ENCODE measurements around the gene KRTDAP. TPM values are rescaled to one million over a fixed set of nuclear protein-coding genes. Genes with fewer than 3 reads are reported as not detected.

The KRTDAP gene
- total RNA-seq, 2 donors from 2014 or later, result not detected

- H3K27ac Mint-ChIP-seq, result no peak overlapping the region
- H3K27me3 Mint-ChIP-seq, result peaks cover 27% of the 10 kb centered on the region
- no peaks in the 10 kb centered on the region for H3K4me1 Mint-ChIP-seq
- H3K36me3 Mint-ChIP-seq (ENCODE audit: low read depth), result no peaks in the 10 kb centered on the region
- no peak for ATAC-seq (replicated peaks)
- H3K4me3 Mint-ChIP-seq, result no peak overlapping the region
- H3K9me3 Mint-ChIP-seq, result no peaks in the 10 kb centered on the region
These were observed 15.7 kb upstream of the KRTDAP start for GRCh38 chr19:35506011-35506410.

- Mint-ChIP-seq H3K4me1 (no peaks in the 10 kb centered on the region), H3K9me3 (no peaks in the 10 kb centered on the region), H3K4me3 (no peak overlapping the region), H3K27me3 (peaks cover 22% of the 10 kb centered on the region), H3K27ac (no peak overlapping the region), H3K36me3 (ENCODE audit: low read depth) (no peaks in the 10 kb centered on the region)
- no peak for ATAC-seq (replicated peaks)
These were observed 12.5 kb upstream of the KRTDAP start for GRCh38 chr19:35502751-35503150.

DNA sequence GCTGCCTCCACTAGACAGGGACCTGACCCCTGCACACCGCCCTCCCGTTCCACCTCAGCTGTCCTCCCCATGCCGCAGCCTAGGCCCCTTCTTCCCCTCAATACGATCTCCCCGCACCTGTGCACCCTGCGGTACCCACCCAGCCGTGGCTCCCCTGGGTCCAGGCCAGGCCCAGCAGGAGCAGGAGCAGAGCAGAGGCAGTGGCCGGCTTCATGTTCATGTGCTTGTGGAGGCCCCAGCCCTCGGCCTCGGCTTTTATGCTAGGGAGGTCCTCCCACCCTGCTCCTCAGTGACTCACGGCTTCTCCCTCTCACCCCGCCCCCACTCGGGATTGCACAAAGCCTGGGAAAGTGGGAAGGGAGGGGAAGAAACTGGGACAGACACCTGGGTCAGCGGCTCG, 11.4 kb upstream of the KRTDAP start:
- no peaks in the 10 kb centered on the region for H3K36me3 Mint-ChIP-seq (ENCODE audit: low read depth)
- ATAC-seq (replicated peaks), result no peak
- H3K27me3 Mint-ChIP-seq, result peaks cover 22% of the 10 kb centered on the region
- no peak overlapping the region for H3K27ac Mint-ChIP-seq
- H3K4me1 Mint-ChIP-seq, result no peaks in the 10 kb centered on the region
- H3K4me3 Mint-ChIP-seq, result no peak overlapping the region
- H3K9me3 Mint-ChIP-seq, result no peaks in the 10 kb centered on the region

DNA sequence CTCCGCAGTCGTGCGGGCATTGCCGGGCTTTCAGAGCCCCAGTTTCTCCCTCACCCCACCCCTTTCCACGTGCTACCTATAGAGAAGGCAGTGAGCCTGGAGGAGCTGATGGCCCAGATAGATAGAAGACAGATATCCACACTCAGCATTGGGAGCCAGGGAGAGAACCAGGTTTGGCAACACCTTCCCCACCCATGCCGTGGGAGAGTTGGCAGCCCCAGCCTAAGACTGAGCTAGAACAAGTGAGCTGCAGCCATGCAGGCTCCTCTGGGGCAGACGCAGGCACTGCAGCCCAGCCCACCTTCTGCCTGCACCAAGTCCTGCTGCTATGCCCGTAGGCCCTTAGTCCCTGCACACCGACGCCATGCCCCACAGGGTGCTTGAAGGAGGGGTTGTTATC, 10.3 kb upstream of the KRTDAP start:
- Mint-ChIP-seq H3K27me3 (peaks cover 17% of the 10 kb centered on the region), H3K9me3 (no peaks in the 10 kb centered on the region), H3K27ac (no peak overlapping the region), H3K4me3 (no peak overlapping the region), H3K36me3 (ENCODE audit: low read depth) (no peaks in the 10 kb centered on the region), H3K4me1 (no peaks in the 10 kb centered on the region)
- ATAC-seq (replicated peaks), result no peak

DNA sequence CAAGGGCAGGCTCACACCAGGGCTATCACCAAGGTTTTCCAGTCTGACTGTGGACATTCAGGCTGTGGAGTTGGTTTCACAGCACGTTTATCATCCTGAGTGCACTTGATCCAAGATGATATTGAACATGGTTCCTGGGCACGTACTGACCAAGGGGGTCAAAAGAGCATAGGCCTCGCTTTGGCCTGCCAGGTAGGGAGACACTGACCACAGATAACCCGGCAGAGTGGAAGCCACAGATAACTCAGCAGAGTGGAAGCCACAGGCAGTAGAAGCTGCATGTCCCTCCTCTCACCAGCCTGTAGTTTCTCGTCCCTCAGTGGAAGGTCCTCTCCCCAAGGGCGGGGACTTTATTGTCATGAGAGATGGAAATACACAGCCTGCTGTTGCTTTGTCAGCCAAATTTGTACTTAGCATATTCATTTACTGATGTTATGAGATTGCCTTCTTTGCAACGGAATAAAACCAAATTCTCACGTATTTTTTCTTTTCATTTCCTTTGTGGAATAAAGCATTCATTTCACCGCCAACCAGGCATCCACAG, 8.8 kb upstream of the KRTDAP start:
- Mint-ChIP-seq H3K27me3 (peaks cover 15% of the 10 kb centered on the region), H3K27ac (no peak overlapping the region), H3K9me3 (no peaks in the 10 kb centered on the region), H3K4me3 (no peak overlapping the region), H3K4me1 (no peaks in the 10 kb centered on the region), H3K36me3 (ENCODE audit: low read depth) (no peaks in the 10 kb centered on the region)
- no peak for ATAC-seq (replicated peaks)

DNA sequence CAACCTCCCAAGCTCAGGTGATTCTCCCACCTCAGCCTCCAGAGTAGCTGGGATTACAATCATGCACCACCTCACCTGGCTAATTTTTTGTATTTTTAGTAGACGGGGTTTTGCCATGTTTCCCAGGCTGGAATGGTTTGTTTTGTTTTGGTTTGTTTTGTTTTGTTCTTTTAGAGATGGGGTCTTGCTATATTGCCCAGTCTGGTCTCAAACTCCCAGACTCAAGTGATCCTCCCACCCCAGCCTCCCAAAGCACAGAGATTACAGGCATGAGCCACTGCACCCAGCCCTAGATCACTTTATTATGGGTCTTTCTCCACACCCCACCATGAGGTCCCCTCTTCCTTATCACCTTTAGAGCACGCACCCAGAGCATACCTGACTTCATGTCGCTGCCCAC, 8.0 kb upstream of the KRTDAP start:
- no peaks in the 10 kb centered on the region for H3K9me3 Mint-ChIP-seq
- H3K4me1 Mint-ChIP-seq, result no peaks in the 10 kb centered on the region
- ATAC-seq (replicated peaks), result no peak
- H3K27ac Mint-ChIP-seq, result no peak overlapping the region
- H3K4me3 Mint-ChIP-seq, result no peak overlapping the region
- no peaks in the 10 kb centered on the region for H3K36me3 Mint-ChIP-seq (ENCODE audit: low read depth)
- peaks cover 14% of the 10 kb centered on the region for H3K27me3 Mint-ChIP-seq

DNA sequence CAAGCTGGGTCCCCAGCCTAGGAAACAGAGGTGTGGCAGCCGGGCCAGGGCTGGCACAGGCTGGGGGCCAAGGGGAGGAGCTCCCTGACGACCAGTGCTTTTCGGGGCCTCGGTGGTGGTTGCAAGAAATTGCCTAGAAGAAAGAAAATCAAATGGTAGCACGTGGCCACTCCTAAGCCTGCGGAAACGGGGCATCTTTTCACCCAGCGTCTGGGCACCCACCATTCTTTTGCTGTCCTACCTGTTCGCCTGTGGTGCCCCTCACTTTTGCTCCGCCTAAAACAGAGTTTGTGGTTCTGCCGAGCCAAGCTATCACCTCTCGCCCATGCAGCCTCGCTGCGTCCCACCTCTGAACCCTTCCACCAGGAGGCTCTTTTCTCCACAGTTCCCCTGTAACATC, 7.1 kb upstream of the KRTDAP start:
- Mint-ChIP-seq H3K27ac (no peak overlapping the region), H3K4me3 (no peak overlapping the region), H3K36me3 (ENCODE audit: low read depth) (no peaks in the 10 kb centered on the region), H3K4me1 (no peaks in the 10 kb centered on the region), H3K9me3 (no peaks in the 10 kb centered on the region), H3K27me3 (peaks cover 11% of the 10 kb centered on the region)
- ATAC-seq (replicated peaks), result no peak

- Mint-ChIP-seq H3K36me3 (ENCODE audit: low read depth) (no peaks in the 10 kb centered on the region), H3K27ac (no peak overlapping the region), H3K4me1 (no peaks in the 10 kb centered on the region), H3K27me3 (no peaks in the 10 kb centered on the region), H3K4me3 (no peak overlapping the region), H3K9me3 (no peaks in the 10 kb centered on the region)
- ATAC-seq (replicated peaks), result peak; percentile 97
These were observed 5.1 kb upstream of the KRTDAP start for GRCh38 chr19:35495107-35496064.

DNA sequence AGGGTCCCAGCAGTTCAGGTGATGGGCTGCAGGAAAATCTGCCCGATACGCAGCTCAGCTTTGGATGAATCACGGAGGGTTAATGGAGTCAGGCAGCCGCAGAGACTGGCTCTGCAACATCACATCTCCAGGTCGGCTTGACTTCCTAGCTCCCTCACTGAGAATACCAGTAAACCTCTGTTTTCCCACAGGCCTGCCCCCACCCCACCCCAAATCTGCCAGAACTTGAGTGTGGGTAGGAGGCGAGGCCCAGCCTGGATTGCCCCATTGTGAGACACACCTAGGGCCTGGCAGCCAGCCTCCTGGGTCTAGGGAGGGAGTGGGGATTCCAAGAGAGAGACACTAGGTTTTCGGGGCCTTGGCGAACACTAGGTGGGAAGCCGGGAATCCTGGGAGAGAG, 3.7 kb upstream of the KRTDAP start:
- Mint-ChIP-seq H3K27me3 (peaks cover 4% of the 10 kb centered on the region), H3K4me3 (no peak overlapping the region), H3K36me3 (ENCODE audit: low read depth) (no peaks in the 10 kb centered on the region), H3K27ac (no peak overlapping the region), H3K9me3 (no peaks in the 10 kb centered on the region), H3K4me1 (no peaks in the 10 kb centered on the region)
- no peak for ATAC-seq (replicated peaks)

DNA sequence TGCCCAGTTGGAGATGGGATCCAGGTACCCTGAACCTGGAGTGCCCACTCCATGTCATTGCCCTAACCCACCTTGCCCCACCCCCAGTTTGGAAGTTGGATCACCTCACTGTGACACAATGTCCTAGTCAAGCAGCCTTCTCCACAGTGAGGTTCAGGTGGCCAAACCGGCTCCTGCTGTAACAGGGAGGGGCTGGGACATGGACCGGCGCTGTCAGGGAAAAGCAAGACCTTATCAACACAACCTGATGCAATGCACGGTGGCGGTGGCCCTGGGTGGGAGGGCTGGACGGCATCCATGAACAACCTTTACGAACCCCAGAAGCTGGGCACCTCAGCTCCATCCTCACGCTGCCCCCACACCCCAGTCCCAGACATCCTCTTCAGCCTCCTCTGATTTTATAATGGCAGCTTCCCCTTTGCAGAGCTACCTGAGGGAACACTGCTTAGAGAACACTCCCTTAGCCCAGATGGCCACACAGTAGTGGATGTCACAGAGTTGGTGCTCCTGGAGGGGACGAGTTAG, 1.6 kb upstream of the KRTDAP start:
- ATAC-seq (replicated peaks), result no peak
- Mint-ChIP-seq H3K4me1 (no peaks in the 10 kb centered on the region), H3K36me3 (ENCODE audit: low read depth) (no peaks in the 10 kb centered on the region)

GRCh38 chr19:35488677-35489076, 1.6 kb downstream of the KRTDAP start:
- Mint-ChIP-seq H3K4me3 (no peak overlapping the region), H3K36me3 (ENCODE audit: low read depth) (no peaks in the 10 kb centered on the region), H3K27me3 (peaks cover 7% of the 10 kb centered on the region), H3K27ac (no peak overlapping the region), H3K4me1 (no peaks in the 10 kb centered on the region), H3K9me3 (no peaks in the 10 kb centered on the region)
- ATAC-seq (replicated peaks), result no peak

More for the DNA sequence above, 1.6 kb upstream of the KRTDAP start:
- no peaks in the 10 kb centered on the region for H3K9me3 Mint-ChIP-seq
- H3K27ac Mint-ChIP-seq, result no peak overlapping the region
- no peak overlapping the region for H3K4me3 Mint-ChIP-seq
- H3K27me3 Mint-ChIP-seq, result peaks cover 4% of the 10 kb centered on the region

DNA sequence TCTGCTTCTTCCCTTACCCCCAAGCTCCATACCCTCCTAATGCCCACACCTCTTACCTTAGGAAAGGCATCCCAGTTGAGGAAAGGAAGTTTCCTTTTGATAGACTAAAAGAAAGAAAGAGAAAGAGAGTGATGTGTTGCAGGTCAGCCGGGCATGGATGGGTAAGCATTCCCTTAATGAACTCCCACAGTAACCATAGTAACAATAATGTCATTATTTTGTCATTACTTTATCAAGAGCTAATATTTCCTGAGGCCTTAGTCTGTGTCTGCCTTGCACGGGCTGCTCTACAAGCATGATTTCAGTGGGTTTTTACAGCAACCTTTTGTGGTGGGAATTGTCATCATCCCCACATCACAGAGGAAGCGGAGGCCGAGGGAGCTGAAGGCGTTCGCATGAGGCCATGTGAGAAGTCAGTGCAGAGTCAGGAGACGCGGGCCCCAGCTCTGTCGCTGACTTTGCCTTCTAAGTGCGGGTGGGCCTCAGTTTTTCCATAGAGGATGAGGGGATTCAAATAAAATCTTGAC, 2.5 kb downstream of the KRTDAP start:
- H3K27ac Mint-ChIP-seq, result no peak overlapping the region
- ATAC-seq (replicated peaks), result no peak
- no peaks in the 10 kb centered on the region for H3K36me3 Mint-ChIP-seq (ENCODE audit: low read depth)
- no peaks in the 10 kb centered on the region for H3K4me1 Mint-ChIP-seq
- H3K27me3 Mint-ChIP-seq, result peaks cover 7% of the 10 kb centered on the region
- H3K4me3 Mint-ChIP-seq, result no peak overlapping the region
- H3K9me3 Mint-ChIP-seq, result no peaks in the 10 kb centered on the region

DNA sequence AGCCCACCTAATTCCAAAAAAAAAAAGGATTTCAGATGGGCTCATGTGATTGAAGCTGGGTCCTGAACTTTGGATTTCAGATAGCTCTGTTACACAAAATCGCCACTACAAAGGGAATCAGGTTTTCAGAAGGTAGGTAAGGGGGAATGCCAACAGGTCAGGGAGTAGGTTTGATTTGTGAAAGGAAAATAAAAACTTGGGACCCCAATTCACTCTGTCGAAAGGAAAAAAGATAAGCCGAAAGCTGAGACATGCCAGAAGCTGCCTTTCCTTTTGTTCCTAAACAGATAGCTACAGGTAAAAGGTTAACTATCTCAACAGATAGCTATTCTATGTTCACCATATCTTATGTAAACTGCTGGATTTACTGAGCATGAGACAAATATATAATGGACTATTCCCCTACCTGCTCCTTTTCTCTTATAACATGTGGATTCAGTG, 4.0 kb downstream of the KRTDAP start:
- peaks cover 7% of the 10 kb centered on the region for H3K27me3 Mint-ChIP-seq
- H3K4me1 Mint-ChIP-seq, result no peaks in the 10 kb centered on the region
- H3K9me3 Mint-ChIP-seq, result no peaks in the 10 kb centered on the region
- H3K4me3 Mint-ChIP-seq, result no peak overlapping the region
- no peak overlapping the region for H3K27ac Mint-ChIP-seq
- no peaks in the 10 kb centered on the region for H3K36me3 Mint-ChIP-seq (ENCODE audit: low read depth)
- ATAC-seq (replicated peaks), result no peak

- peaks cover 3% of the 10 kb centered on the region for H3K27me3 Mint-ChIP-seq
These were observed 5.8 kb downstream of the KRTDAP start for GRCh38 chr19:35484252-35485036.

More at GRCh38 chr19:35484252-35485036, 5.8 kb downstream of the KRTDAP start:
- H3K27ac Mint-ChIP-seq, result no peak overlapping the region
- no peak for ATAC-seq (replicated peaks)
- H3K36me3 Mint-ChIP-seq (ENCODE audit: low read depth), result no peaks in the 10 kb centered on the region
- no peaks in the 10 kb centered on the region for H3K9me3 Mint-ChIP-seq
- no peaks in the 10 kb centered on the region for H3K4me1 Mint-ChIP-seq
- no peak overlapping the region for H3K4me3 Mint-ChIP-seq
